Activated CD4-positive, alpha-beta T cell treated with anti-CD3 and anti-CD28 coated beads for 36 hours (primary cell): ENCODE results near the gene ENKUR. TPM values are rescaled to one million over a fixed set of nuclear protein-coding genes. Genes with fewer than 3 reads are reported as not detected.
"Not testable (repeated sequence)": the region's sequence is repeated elsewhere in the genome, so short reads cannot be mapped to it uniquely, and the experiment has no call there.

ENCODE experiments used
- ATAC-seq: fragments of 200-7000 bp; cut with Tn5 transposase; one replicate; pipeline ENCODE4 v1.10.0; 2021; ENCODE audit warnings: mild to moderate bottlenecking, moderate library complexity
- CTCF ChIA-PET: fragments of 350-600 bp; sonication (Branson Sonifier 250); formaldehyde crosslinking; loops from one replicate; lab custom pipeline; 2021; ENCODE audit warnings: antibody characterized with exemption; lab: Charles Lee
- POLR2A ChIA-PET: fragments of 350-600 bp; sonication (Branson Sonifier 250); formaldehyde crosslinking; loops from one replicate; lab custom pipeline; 2021; ENCODE audit warnings: antibody characterized with exemption, inconsistent platforms; lab: Charles Lee
- DNase-seq: peaks from one replicate; pipeline ENCODE4 v3.0.0-alpha.2; 2020
- H3K27ac Mint-ChIP-seq: one replicate; pipeline ENCODE4 v1.8.0; 2021; ENCODE audit warnings: mixed read lengths
- H3K27me3 Mint-ChIP-seq: one replicate; pipeline ENCODE4 v1.8.0; 2021; ENCODE audit warnings: mixed read lengths
- H3K36me3 Mint-ChIP-seq: one replicate; pipeline ENCODE4 v1.8.0; 2021; ENCODE audit warnings: low read depth, mixed read lengths
- H3K4me1 Mint-ChIP-seq: one replicate; pipeline ENCODE4 v1.8.0; 2021; ENCODE audit warnings: mixed read lengths
- H3K4me3 Mint-ChIP-seq: one replicate; pipeline ENCODE4 v1.8.0; 2021; ENCODE audit warnings: mild to moderate bottlenecking, moderate library complexity, mixed read lengths
- H3K9me3 Mint-ChIP-seq: one replicate; pipeline ENCODE4 v1.8.0; 2021; ENCODE audit warnings: low read depth, mixed read lengths
- intact Hi-C, 2 experiments: fragments of 100-400 bp; cut with DNase I in 1 of 2; cut with micrococcal nuclease in 1 of 2; formaldehyde crosslinking; loops; one replicate each; pipeline versions ENCODE4 v1.14.2 to v1.15.1; 2022 to 2024; cut with DNase I, micrococcal nuclease
- total RNA-seq, 2 experiments: library from RNA; stranded (reverse); gene quantifications; one replicate each; pipeline ENCODE4 v1.2.3, GENCODE V29; 2021

Gene ENKUR
- total RNA-seq, 2 experiments from 2014 or later = 0.11 TPM; not detected in 1

- intact Hi-C loops = no loop called here
- no peaks in the 10 kb centered on the region for H3K9me3 Mint-ChIP-seq
- POLR2A ChIA-PET = no interaction called here
- no peaks in the 10 kb centered on the region for H3K27me3 Mint-ChIP-seq
- H3K4me3 Mint-ChIP-seq = no peak overlapping the region
- no peak overlapping the region for H3K27ac Mint-ChIP-seq
- H3K36me3 Mint-ChIP-seq = peaks cover 23% of the 10 kb centered on the region
- CTCF ChIA-PET = no interaction called here
- no peak for DNase-seq
- H3K4me1 Mint-ChIP-seq = peaks cover 5% of the 10 kb centered on the region
- ATAC-seq = no peak
Observed at GRCh38 chr10:25023278-25023677, 7.3 kb upstream of the ENKUR start.

GRCh38 chr10:25018703-25019102, 2.7 kb upstream of the ENKUR start:
- CTCF ChIA-PET = interaction anchor here (0.6 kb wide), 2 partner anchors 61 to 522 kb away, joined by 3 to 4 read pairs; no protein-coding TSS in a partner anchor
- H3K9me3 Mint-ChIP-seq = no peaks in the 10 kb centered on the region

GRCh38 chr10:25017661-25018060, 1.7 kb upstream of the ENKUR start:
- no peak for DNase-seq
- peak overlapping the region; percentile 98 for H3K27ac Mint-ChIP-seq
- no peak for ATAC-seq
- POLR2A ChIA-PET = no interaction called here
- H3K4me3 Mint-ChIP-seq = peak overlapping the region; percentile 85
- H3K27me3 Mint-ChIP-seq = no peaks in the 10 kb centered on the region
- peaks cover 21% of the 10 kb centered on the region for H3K4me1 Mint-ChIP-seq
- CTCF ChIA-PET = interaction anchor here (1.1 kb wide), 1 partner anchor 400 kb away, joined by 3 read pairs; no protein-coding TSS in a partner anchor
- H3K9me3 Mint-ChIP-seq = peaks cover 4% of the 10 kb centered on the region
- peaks cover 8% of the 10 kb centered on the region for H3K36me3 Mint-ChIP-seq
- intact Hi-C loops = loop anchor here (1.0 to 10.0 kb wide), 8 partner anchors 65 to 1579 kb away; partner anchors contain the start of genes KIAA1217 (in 1 of the 2), OTUD1 (in 1 of the 2) and PRTFDC1 (in 1 of the 2)

More at GRCh38 chr10:25018703-25019102, 2.7 kb upstream of the ENKUR start:
- intact Hi-C loops = loop anchor here (5.0 to 10.0 kb wide), 4 partner anchors 64 to 811 kb away; partner anchors contain the start of gene KIAA1217 (in 1 of the 2)
- Mint-ChIP-seq H3K27me3 (no peaks in the 10 kb centered on the region), H3K36me3 (peaks cover 14% of the 10 kb centered on the region), H3K4me3 (no peak overlapping the region), H3K4me1 (peaks cover 18% of the 10 kb centered on the region), H3K27ac (no peak overlapping the region)
- no peak for ATAC-seq
- POLR2A ChIA-PET = no interaction called here
- DNase-seq = no peak

DNA sequence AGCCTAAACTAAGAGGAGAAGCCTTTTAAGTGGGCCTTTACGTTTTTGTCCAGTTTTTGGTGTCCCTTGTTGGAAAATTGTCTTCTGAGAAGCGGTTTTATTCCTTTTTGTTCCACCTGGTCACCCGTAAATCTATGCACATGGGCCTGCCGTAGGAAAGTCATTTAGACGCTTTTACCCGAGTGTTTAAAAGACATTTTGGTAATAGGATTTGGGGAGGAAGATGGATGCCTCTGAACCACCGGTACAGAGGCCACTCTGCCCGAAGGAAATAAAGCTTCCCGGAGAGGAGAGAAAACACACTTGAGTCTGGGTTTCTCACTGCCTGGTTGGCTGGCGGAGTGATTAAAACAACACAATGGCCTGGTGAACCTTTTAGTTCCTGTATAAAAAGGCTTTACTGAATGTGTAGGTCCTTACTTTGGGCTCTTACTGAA, 1.2 kb upstream of the ENKUR start:
- POLR2A ChIA-PET = interaction anchor here (0.6 kb wide), 1 partner anchor 41 kb away, joined by 3 read pairs; no protein-coding TSS in a partner anchor
- H3K4me1 Mint-ChIP-seq = peaks cover 23% of the 10 kb centered on the region
- DNase-seq (peak; percentile 44), ATAC-seq (no peak)
- peak overlapping the region; percentile 85 for H3K4me3 Mint-ChIP-seq
- H3K36me3 Mint-ChIP-seq = peaks cover 8% of the 10 kb centered on the region
- CTCF ChIA-PET = interaction anchor here (1.1 kb wide), 1 partner anchor 400 kb away, joined by 3 read pairs; no protein-coding TSS in a partner anchor
- peaks cover 6% of the 10 kb centered on the region for H3K9me3 Mint-ChIP-seq
- peak overlapping the region; percentile 98 for H3K27ac Mint-ChIP-seq
- intact Hi-C loops = loop anchor here (1.0 to 10.0 kb wide), 8 partner anchors 64 to 1578 kb away; partner anchors contain the start of genes KIAA1217 (in 1 of the 2), OTUD1 (in 1 of the 2) and PRTFDC1 (in 1 of the 2)
- no peaks in the 10 kb centered on the region for H3K27me3 Mint-ChIP-seq

DNA sequence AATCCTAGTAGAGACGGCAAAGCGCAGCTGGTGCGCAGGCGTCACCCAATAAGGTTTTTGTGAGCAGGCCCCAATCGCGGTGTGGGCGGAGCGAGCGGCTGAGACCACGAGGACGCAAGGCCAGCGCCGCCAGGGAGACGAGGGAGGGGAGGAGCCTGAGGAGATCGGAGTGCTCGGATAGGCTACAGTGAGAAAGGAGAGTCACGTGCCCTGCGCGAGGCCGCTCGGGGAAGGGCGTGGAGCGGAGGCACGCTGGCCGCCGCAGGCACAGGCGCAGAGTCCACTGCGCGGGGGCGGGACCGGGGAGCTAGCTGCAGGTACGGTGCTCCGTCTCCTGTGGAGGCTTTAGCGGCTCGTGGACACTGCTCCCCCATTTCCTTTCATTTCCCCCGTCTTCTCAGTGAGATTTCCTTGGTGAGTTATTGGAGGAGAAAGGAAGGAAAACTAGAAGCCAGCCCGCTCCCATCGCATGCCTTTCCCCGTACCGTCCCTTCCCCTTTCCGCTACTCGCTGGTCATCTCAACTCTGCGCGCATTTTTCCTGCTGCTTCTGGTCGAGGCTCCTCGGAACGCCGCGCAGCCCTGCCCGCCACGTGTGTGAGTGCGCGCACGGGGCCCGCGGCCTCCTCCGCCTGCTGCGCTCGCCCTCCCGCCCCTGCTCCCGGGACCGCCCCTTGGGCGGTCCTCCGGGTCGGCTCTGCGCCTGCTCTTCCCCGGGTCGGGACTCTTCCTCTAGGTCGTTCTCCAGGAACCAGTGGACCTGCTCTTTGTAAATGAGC, 607 bp upstream of the ENKUR start, which contains the start of gene THNSL1:
Gene THNSL1, plus strand, starts transcription at position 237 of the 778 bp plus-strand sequence. CDS start 6,612 bp downstream, outside the sequence.
- peaks cover 6% of the 10 kb centered on the region for H3K9me3 Mint-ChIP-seq
- CTCF ChIA-PET = interaction anchor here (0.6 to 1.1 kb wide), 7 partner anchors 16 to 1439 kb away, joined by 3 to 5 read pairs (median 3); no protein-coding TSS in a partner anchor
- peaks cover 5% of the 10 kb centered on the region for H3K36me3 Mint-ChIP-seq
- H3K27me3 Mint-ChIP-seq = no peaks in the 10 kb centered on the region
- POLR2A ChIA-PET = interaction anchor here (0.6 to 1.0 kb wide), 3 partner anchors 42 to 309 kb away, joined by 3 to 5 read pairs (median 3); no protein-coding TSS in a partner anchor
- H3K4me3 Mint-ChIP-seq = peak within 1 kb of the TSS; percentile 85
- H3K27ac Mint-ChIP-seq = peak within 1 kb of the TSS; percentile 98
- intact Hi-C loops = loop anchor here (1.0 to 10.0 kb wide), 10 partner anchors 46 to 1578 kb away; partner anchors contain the start of genes KIAA1217 (in 1 of the 2), OTUD1 (in 1 of the 2) and PRTFDC1 (in 1 of the 2)
- DNase-seq (peak; percentile 98), ATAC-seq (peak; percentile 99)
- H3K4me1 Mint-ChIP-seq = peaks cover 23% of the 10 kb centered on the region

DNA sequence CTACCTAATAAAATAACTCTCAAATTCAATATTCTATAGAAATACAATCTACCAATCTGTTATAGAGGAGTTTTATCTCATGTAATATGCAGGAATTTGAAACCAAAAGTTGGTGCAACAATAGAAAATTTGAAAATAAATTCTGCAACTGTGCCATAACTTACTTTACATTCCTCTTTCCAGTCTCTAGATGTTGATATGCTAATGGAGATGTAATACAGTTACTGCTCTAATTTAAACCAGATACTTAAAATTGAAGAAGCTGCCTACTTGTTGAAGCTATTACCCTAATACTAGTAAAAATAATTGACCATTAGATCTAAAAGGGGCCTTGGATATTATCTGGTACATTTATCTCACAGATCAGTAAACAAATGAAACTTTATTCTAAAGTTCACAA, 1.4 kb downstream of the ENKUR start:
- DNase-seq (no peak), ATAC-seq (no peak)
- H3K36me3 Mint-ChIP-seq = peaks cover 4% of the 10 kb centered on the region
- ChIA-PET CTCF (no interaction called here), POLR2A (no interaction called here)
- H3K4me3 Mint-ChIP-seq = no peak overlapping the region
- H3K4me1 Mint-ChIP-seq = peaks cover 20% of the 10 kb centered on the region
- intact Hi-C loops = loop anchor here in 1 of 2 experiments (10.0 kb wide), 2 partner anchors 90 to 370 kb away; no protein-coding TSS in a partner anchor
- H3K27ac Mint-ChIP-seq = no peak overlapping the region
- no peaks in the 10 kb centered on the region for H3K27me3 Mint-ChIP-seq
- H3K9me3 Mint-ChIP-seq = peaks cover 6% of the 10 kb centered on the region

DNA sequence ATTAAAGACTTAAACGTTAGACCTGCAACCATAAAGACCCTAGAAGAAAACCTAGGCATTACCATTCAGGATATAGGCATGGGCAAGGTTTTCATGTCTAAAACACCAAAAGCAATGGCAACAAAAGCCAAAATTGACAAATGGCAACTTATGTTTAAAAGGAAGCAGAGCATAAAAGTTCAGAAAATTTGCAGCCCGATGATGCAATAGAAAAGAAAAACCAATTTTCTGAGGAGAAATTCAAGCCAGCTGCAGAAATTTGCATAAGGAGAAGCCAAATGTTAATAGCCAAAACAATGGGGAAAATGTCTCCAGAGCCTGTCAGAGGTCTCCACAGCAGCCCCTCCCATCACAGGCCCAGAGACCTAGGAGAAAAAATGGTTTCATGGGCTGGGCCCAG, 4.4 kb downstream of the ENKUR start:
- H3K36me3 Mint-ChIP-seq, DNase-seq, ATAC-seq, CTCF ChIA-PET, H3K27me3 Mint-ChIP-seq, H3K4me3 Mint-ChIP-seq, POLR2A ChIA-PET, H3K27ac Mint-ChIP-seq, H3K9me3 Mint-ChIP-seq: not testable (repeated sequence)
- H3K4me1 Mint-ChIP-seq = peaks cover 11% of the 10 kb centered on the region
- intact Hi-C loops = loop anchor here in 1 of 2 experiments (10.0 kb wide), 2 partner anchors 87 to 367 kb away; no protein-coding TSS in a partner anchor

DNA sequence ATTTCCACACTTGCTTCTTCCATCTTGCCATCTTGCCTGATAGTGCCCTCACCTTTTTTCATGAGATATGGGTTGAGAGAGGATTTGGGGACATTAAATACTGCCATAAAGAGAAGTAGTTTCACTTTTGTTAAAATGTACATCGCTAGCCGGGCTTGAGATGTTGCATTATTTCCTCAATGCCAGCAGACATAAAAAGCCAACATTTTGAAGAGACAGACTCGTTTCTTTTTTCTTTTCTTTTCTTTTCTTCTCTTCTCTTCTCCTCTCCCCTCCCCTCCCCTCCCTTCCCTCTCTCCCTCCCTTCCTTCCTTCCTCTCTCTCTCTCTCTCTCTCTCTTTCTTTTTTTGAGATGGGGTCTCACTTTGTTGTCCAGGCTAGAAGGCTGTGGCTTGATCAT, 17.9 kb downstream of the ENKUR start:
- H3K4me3 Mint-ChIP-seq = no peak overlapping the region
- no peak for ATAC-seq
- H3K27me3 Mint-ChIP-seq = peaks cover 2% of the 10 kb centered on the region
- intact Hi-C loops = no loop called here
- peaks cover 9% of the 10 kb centered on the region for H3K9me3 Mint-ChIP-seq
- no peak for DNase-seq
- ChIA-PET CTCF (interaction anchor here (0.6 kb wide), 1 partner anchor 1093 kb away, joined by 3 read pairs; no protein-coding TSS in a partner anchor), POLR2A (no interaction called here)
- H3K27ac Mint-ChIP-seq = no peak overlapping the region
- H3K36me3 Mint-ChIP-seq = no peaks in the 10 kb centered on the region
- no peaks in the 10 kb centered on the region for H3K4me1 Mint-ChIP-seq

- ChIA-PET CTCF (no interaction called here), POLR2A (no interaction called here)
- DNase-seq = no peak
- no peaks in the 10 kb centered on the region for H3K4me1 Mint-ChIP-seq
- no peak for ATAC-seq
- intact Hi-C loops = no loop called here
- H3K27me3 Mint-ChIP-seq = peaks cover 3% of the 10 kb centered on the region
- peaks cover 2% of the 10 kb centered on the region for H3K9me3 Mint-ChIP-seq
- no peaks in the 10 kb centered on the region for H3K36me3 Mint-ChIP-seq
- no peak overlapping the region for H3K4me3 Mint-ChIP-seq
- no peak overlapping the region for H3K27ac Mint-ChIP-seq
Observed at GRCh38 chr10:24995072-24995471, 20.9 kb downstream of the ENKUR start.

DNA sequence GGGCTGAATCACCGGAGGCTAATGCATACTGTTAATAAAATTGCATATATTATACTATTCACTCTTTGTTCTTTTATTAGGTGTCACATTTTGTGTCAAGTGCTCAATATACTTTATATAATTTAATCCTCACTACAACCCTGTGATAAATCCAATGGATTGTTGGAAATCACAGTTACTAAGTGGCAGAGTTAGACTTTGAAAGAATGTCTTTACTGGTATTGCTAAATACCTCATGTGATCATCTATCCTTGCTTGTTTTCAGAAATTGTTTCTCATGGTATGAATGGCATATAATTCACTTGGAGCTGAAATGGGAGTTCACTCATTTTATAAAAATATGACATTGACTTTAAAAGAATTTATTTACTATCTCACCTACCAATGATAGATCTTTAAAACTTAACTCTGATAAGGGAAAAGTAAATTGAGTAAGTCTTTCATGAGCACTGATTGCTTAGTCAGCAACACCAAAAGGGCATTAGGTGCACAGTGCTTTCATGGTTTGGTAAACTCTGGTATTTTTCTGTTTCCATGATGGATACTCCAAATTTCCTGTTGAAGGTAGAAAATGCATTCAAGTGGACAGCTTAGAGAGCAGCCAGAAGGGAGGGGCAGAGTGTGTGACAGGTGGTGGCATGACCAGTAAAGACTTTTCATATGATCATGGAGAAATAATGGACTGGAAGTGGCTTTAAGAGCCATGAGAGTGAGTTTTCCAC, 22.6 kb downstream of the ENKUR start:
- Mint-ChIP-seq H3K4me3 (no peak overlapping the region), H3K27ac (no peak overlapping the region), H3K36me3 (no peaks in the 10 kb centered on the region), H3K9me3 (no peaks in the 10 kb centered on the region), H3K4me1 (no peaks in the 10 kb centered on the region), H3K27me3 (peaks cover 3% of the 10 kb centered on the region)
- ATAC-seq (no peak), DNase-seq (no peak)
- intact Hi-C loops = no loop called here
- ChIA-PET CTCF (interaction anchor here (0.6 kb wide), 1 partner anchor 87 kb away, joined by 3 read pairs; no protein-coding TSS in a partner anchor), POLR2A (no interaction called here)
